Measurements from ENCODE around the gene USP51.
A peak's percentile ranks its signal among the peaks of the same experiment; 100 is the strongest.
"Not testable (repeated sequence)": the region's sequence is repeated elsewhere in the genome, so short reads cannot be mapped to it uniquely, and the experiment has no call there.

The USP51 gene

GRCh38 chrX:55464050-55464449 is 25.6 kb downstream of the USP51 start:
- DNase-seq: not testable (repeated sequence)

- DNase-seq: not testable (repeated sequence)
These were observed 29.7 kb downstream of the USP51 start for GRCh38 chrX:55459926-55460325.

GRCh38 chrX:55459426-55459825 is 30.2 kb downstream of the USP51 start:
- not testable (repeated sequence) for DNase-seq

- DNase-seq: not testable (repeated sequence)
These were observed 33.9 kb downstream of the USP51 start for GRCh38 chrX:55455708-55456107.

DNA sequence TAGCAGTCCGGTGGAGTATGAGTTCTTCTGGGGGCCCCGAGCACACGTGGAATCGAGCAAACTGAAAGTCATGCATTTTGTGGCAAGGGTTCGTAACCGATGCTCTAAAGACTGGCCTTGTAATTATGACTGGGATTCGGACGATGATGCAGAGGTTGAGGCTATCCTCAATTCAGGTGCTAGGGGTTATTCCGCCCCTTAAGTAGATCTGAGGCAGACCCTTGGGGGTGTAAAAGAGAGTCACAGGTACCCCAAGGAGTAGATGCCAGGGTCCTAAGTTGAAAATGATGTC is 36.9 kb downstream of the USP51 start:
- no peak for DNase-seq

DNA sequence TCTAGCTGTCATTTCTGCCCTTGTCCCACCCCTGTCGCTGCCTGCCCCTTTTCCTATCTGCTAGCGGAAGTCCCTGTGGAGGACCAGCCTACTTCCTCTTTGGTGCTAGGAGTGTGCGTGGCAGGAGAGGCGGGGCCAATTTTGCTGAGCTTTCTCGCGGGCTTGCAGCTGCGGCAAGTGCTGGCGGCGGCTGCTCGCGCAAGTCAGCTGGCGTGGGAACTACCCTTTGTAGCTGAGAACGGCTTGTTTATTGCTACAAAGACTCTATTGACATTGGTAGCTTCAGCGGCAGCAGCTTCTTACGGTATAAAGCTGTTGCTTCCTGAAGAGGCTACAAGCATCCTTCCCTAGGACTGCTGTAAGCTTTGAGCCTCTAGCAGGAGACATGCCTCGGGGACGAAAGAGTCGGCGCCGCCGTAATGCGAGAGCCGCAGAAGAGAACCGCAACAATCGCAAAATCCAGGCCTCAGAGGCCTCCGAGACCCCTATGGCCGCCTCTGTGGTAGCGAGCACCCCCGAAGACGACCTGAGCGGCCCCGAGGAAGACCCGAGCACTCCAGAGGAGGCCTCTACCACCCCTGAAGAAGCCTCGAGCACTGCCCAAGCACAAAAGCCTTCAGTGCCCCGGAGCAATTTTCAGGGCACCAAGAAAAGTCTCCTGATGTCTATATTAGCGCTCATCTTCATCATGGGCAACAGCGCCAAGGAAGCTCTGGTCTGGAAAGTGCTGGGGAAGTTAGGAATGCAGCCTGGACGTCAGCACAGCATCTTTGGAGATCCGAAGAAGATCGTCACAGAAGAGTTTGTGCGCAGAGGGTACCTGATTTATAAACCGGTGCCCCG is 37.4 kb downstream of the USP51 start, which contains the start of gene MAGEH1:
Gene MAGEH1 (plus strand): TSS at position 138 of the 843 bp plus-strand sequence. CDS start 248 bp downstream, at position 386.
- peak; percentile 75 for DNase-seq

DNA sequence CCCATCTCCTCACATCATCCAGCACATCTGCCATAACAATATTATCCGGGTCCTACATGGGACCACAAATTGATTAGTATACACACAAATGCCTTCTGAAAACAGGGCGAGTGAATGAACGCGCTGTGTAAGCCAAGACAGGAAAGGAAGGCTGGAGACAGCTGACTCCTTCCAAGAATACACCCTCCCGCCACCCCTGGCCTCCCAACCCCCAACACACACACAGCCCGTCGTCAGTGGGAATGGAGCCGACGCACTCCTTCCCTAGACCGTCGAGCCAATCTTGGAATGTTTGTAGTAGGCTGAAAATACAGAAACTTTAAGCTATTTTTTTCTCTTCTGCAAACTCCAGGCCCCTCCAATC is 38.0 kb downstream of the USP51 start:
- no peak for DNase-seq

- no peak for DNase-seq
These were observed 38.5 kb downstream of the USP51 start for GRCh38 chrX:55451141-55451540.

- no peak for DNase-seq
These were observed 39.4 kb downstream of the USP51 start for GRCh38 chrX:55450259-55450658.

- DNase-seq: not testable (repeated sequence)
These were observed 46.2 kb downstream of the USP51 start for GRCh38 chrX:55443468-55443867.
